ENCODE measurements around the gene C2orf69. TPM values are rescaled to one million over a fixed set of nuclear protein-coding genes. Genes with fewer than 3 reads are reported as not detected.

The C2orf69 gene
- total RNA-seq, 1 experiment from 2014 or later: 22.0 TPM

- no peaks in the 10 kb centered on the region for H3K9me3 Mint-ChIP-seq
- no peaks in the 10 kb centered on the region for H3K9me3 ChIP-seq (ENCODE audit: control insufficient read depth, low read depth, low read length)
- WGBS (ENCODE audit: extremely low coverage, insufficient read length, low lambda C conversion rate): no CpG with 5 or more reads among the region's 4 CpGs
Observed at GRCh38 chr2:199932312-199932855, 21.3 kb downstream of the C2orf69 start.

More at GRCh38 chr2:199932312-199932855, 21.3 kb downstream of the C2orf69 start:
- H3K4me1 ChIP-seq (ENCODE audit: insufficient read depth, low read length): no peaks in the 10 kb centered on the region
- H4K91ac ChIP-seq (ENCODE audit: insufficient read length, low read depth, low read length): no peak overlapping the region
- Mint-ChIP-seq H3K4me3 (no peak overlapping the region; a peak in 1 of 5 replicates), H3K27me3 (ENCODE audit: low read depth) (no peaks in the 10 kb centered on the region), H3K27ac (peak overlapping the region in 1 of 3 experiments; percentile 85; a peak in 1 of 7 replicates), H3K36me3 (ENCODE audit: insufficient read depth in 1 of 3, low read depth in 3 of 3) (peaks cover 9 to 54% (median 38%) of the 10 kb centered on the region in 3 experiments; a peak in 6 of 7 replicates), H3K4me1 (peaks cover 20% of the 10 kb centered on the region in 2 experiments)
- H2BK15ac ChIP-seq (ENCODE audit: low read depth, low read length): no peak overlapping the region
- H2BK20ac ChIP-seq (ENCODE audit: low read depth, low read length, poor library complexity, severe bottlenecking): no peak overlapping the region
- H3K4me2 ChIP-seq (ENCODE audit: insufficient read depth, insufficient read length, low read length): no peak overlapping the region
- no peak overlapping the region for H2BK5ac ChIP-seq (ENCODE audit: insufficient read length, low read length)
- no peak for TF ChIP-seq CTCF (conservative IDR thresholded peaks at IDR 0.05)
- no peak overlapping the region for H3K56ac ChIP-seq (ENCODE audit: insufficient read length, low read depth, low read length)
- no peak for DNase-seq
- H3K27ac ChIP-seq (ENCODE audit: insufficient read length, low read depth, low read length): peak overlapping the region; percentile 26
- H3K79me1 ChIP-seq (ENCODE audit: insufficient read depth, low read depth, low read length, poor library complexity, severe bottlenecking): no peaks in the 10 kb centered on the region
- H3K79me2 ChIP-seq (ENCODE audit: insufficient read depth, low read length): no peaks in the 10 kb centered on the region
- no peak overlapping the region for H2BK12ac ChIP-seq (ENCODE audit: insufficient read length, low read depth, low read length)
- H2BK120ac ChIP-seq (ENCODE audit: low read depth, low read length, poor library complexity, severe bottlenecking): no peak overlapping the region
- no peak overlapping the region for H3T11ph ChIP-seq (ENCODE audit: low read length)
- no peak overlapping the region for H2AK5ac ChIP-seq (ENCODE audit: insufficient read length, low read length)
- no peak overlapping the region for H4K5ac ChIP-seq (ENCODE audit: insufficient read length, low read depth, low read length)
- H4K20me1 ChIP-seq (ENCODE audit: control insufficient read depth, insufficient read depth, insufficient read length): no peaks in the 10 kb centered on the region
- no peak overlapping the region for H4K8ac ChIP-seq (replicated peaks; ENCODE audit: insufficient read length, low read depth, low read length)
- H3K18ac ChIP-seq (ENCODE audit: insufficient read length, low read depth, low read length): no peak overlapping the region
- H3K23me2 ChIP-seq (ENCODE audit: insufficient read length, low read depth, low read length, poor library complexity, severe bottlenecking): no peaks in the 10 kb centered on the region
- no peak overlapping the region for H3K4ac ChIP-seq (ENCODE audit: low read depth, low read length)
- H3K27me3 ChIP-seq (ENCODE audit: insufficient read depth, low read length): no peaks in the 10 kb centered on the region
- no peak overlapping the region for H3K23ac ChIP-seq (ENCODE audit: insufficient read length, low read depth, low read length)
- no peak overlapping the region for H3K9ac ChIP-seq (ENCODE audit: extremely low read depth, insufficient read length, low read length)
- H3K14ac ChIP-seq (ENCODE audit: insufficient read depth, low read length): no peak overlapping the region
- no peak overlapping the region for H2AFZ ChIP-seq (ENCODE audit: low read length)

All from H9 (cell line).